Endodermal cell (in vitro differentiated cells): ENCODE results near the gene PRR7. TPM values are rescaled to one million over a fixed set of nuclear protein-coding genes. Genes with fewer than 3 reads are reported as not detected.

Experiments used
- DNase-seq: peaks from one replicate; pipeline ENCODE4 v3.0.0-alpha.2; 2017
- H3K27ac ChIP-seq: 2 replicates; pipeline ENCODE4 v1.5.1; 2013; ENCODE audit warnings: mild to moderate bottlenecking, low read depth, low read length, moderate library complexity
- H3K27me3 ChIP-seq: 2 replicates; pipeline ENCODE4 v1.6.1; 2013; ENCODE audit warnings: mild to moderate bottlenecking, low read length, moderate library complexity; ENCODE audit not compliant: insufficient read depth, control insufficient read depth, poor library complexity, severe bottlenecking
- H3K36me3 ChIP-seq: 2 replicates; pipeline ENCODE4 v1.7.0; 2013; ENCODE audit warnings: mild to moderate bottlenecking, low read length, moderate library complexity; ENCODE audit not compliant: control insufficient read depth, insufficient read depth
- H3K4me1 ChIP-seq: one replicate; pipeline ENCODE4 v1.7.0; 2013; ENCODE audit warnings: low read length; ENCODE audit not compliant: control insufficient read depth, insufficient read depth
- H3K4me3 ChIP-seq: 2 replicates; pipeline ENCODE4 v1.5.1; 2013; ENCODE audit warnings: mild to moderate bottlenecking, low read length, moderate library complexity
- H3K9ac ChIP-seq: 2 replicates; pipeline ENCODE4 v1.6.1; 2013; ENCODE audit warnings: mild to moderate bottlenecking, low read length, moderate library complexity; ENCODE audit not compliant: poor library complexity, severe bottlenecking; ENCODE audit errors: extremely low read depth
- H3K9me3 ChIP-seq: 2 replicates; pipeline ENCODE4 v1.6.1; 2013; ENCODE audit warnings: mild to moderate bottlenecking, low read length, moderate library complexity; ENCODE audit not compliant: control insufficient read depth
- H3K27ac Mint-ChIP-seq: 2 replicates; pipeline ENCODE4 v1.8.0; 2020; ENCODE audit warnings: mixed read lengths
- H3K27me3 Mint-ChIP-seq: 2 replicates; pipeline ENCODE4 v1.8.0; 2021; ENCODE audit warnings: mild to moderate bottlenecking, mixed read lengths; ENCODE audit not compliant: insufficient read depth
- H3K36me3 Mint-ChIP-seq: 2 replicates; pipeline ENCODE4 v1.8.0; 2020; ENCODE audit warnings: low read depth, mixed read lengths
- H3K4me1 Mint-ChIP-seq: 2 replicates; pipeline ENCODE4 v1.8.0; 2020; ENCODE audit warnings: mixed read lengths
- H3K4me3 Mint-ChIP-seq: 2 replicates; pipeline ENCODE4 v1.8.0; 2020; ENCODE audit warnings: mild to moderate bottlenecking, moderate library complexity, mixed read lengths
- H3K9me3 Mint-ChIP-seq: 2 replicates; pipeline ENCODE4 v1.8.0; 2020; ENCODE audit warnings: mild to moderate bottlenecking, mixed read lengths
- WGBS, 2 experiments: methylation state at CpG; one replicate each; pipeline versions ENCODE4 v1.1.5 to v1.1.7; 2013; ENCODE audit warnings: missing lambda C conversion rate in 2 of 2, mixed read lengths in 1 of 2; ENCODE audit not compliant: insufficient coverage in 1 of 2, insufficient read length in 1 of 2; 5-methylcytosine and 5-hydroxymethylcytosine counted together
- total RNA-seq, 2 donors: library from RNA; stranded (reverse); fragmentation: NEBNext Ultra II Directional in 1 of 2; extraction: Animal tissue kit (Norgen Biotek cat#: 25700) in 1 of 2; gene quantifications; 2 replicates in 1 of 2; 3 replicates in 1 of 2; pipeline ENCODE4 v1.2.1, GENCODE V29; 2021
- TF ChIP-seq, protein P1 (sequence below): fragments of 200-600 bp; sonication (generic); conservative IDR thresholded peaks from 2 replicates; pipeline ENCODE4 v1.5.0; 2021; ENCODE audit warnings: antibody characterized with exemption, mild to moderate bottlenecking

The PRR7 gene
- total RNA-seq, 2 donors from 2014 or later = 4.7 to 8.0 TPM

DNA sequence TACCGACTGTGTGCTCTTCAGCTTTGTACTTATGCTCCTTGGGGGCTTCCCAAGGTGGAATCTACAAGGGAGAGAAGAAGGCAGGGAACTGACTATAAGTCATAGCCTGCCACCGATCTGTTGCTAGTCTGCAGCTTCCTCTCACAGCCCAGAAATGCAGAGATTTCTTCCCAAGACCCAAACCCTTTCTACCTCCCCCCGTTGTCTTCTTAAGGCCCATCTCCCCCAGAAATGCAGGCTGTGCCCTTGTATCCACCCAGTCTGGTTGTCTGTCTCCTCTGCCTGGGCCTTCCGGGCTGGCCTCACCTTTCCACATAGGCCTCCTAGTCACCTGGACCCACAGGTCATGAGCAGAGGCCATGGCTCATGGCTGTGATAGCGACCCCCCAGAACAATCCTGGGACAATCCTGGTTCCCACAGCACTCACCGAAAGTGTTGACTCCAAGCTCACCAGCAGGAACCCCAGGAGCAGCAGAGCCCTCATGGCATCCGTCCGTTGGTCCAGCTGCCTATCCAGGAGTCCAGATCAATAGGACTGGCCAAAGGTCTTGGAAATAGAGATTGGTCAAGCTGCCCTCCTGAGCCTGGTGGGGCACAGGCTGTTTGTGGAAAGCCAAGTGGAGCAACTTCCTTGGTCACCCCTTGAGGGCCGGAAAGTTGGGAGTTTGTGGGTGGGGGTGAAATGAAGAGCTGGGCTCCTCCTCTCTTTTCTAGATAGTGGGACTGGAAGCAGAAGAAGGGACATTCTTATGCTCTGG, 37.4 kb upstream of the PRR7 start, which contains the start of gene F12:
F12 (minus strand) TSS at position 522 of the 759 bp plus-strand sequence; CDS start at position 485, 37 bp downstream.
- TF ChIP-seq, protein P1, sequence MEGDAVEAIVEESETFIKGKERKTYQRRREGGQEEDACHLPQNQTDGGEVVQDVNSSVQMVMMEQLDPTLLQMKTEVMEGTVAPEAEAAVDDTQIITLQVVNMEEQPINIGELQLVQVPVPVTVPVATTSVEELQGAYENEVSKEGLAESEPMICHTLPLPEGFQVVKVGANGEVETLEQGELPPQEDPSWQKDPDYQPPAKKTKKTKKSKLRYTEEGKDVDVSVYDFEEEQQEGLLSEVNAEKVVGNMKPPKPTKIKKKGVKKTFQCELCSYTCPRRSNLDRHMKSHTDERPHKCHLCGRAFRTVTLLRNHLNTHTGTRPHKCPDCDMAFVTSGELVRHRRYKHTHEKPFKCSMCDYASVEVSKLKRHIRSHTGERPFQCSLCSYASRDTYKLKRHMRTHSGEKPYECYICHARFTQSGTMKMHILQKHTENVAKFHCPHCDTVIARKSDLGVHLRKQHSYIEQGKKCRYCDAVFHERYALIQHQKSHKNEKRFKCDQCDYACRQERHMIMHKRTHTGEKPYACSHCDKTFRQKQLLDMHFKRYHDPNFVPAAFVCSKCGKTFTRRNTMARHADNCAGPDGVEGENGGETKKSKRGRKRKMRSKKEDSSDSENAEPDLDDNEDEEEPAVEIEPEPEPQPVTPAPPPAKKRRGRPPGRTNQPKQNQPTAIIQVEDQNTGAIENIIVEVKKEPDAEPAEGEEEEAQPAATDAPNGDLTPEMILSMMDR = no peak
- H3K9ac ChIP-seq = no peak within 1 kb of the TSS
- H3K9me3 Mint-ChIP-seq = no peaks in the 10 kb centered on the region
- H3K36me3 ChIP-seq = no peaks in the 10 kb centered on the region
- H3K27ac ChIP-seq = no peak within 1 kb of the TSS
- no peaks in the 10 kb centered on the region for H3K4me1 ChIP-seq
- H3K9me3 ChIP-seq = no peaks in the 10 kb centered on the region
- H3K27me3 Mint-ChIP-seq = peaks cover 89% of the 10 kb centered on the region
- H3K4me3 Mint-ChIP-seq = no peak within 1 kb of the TSS
- no peaks in the 10 kb centered on the region for H3K36me3 Mint-ChIP-seq
- DNase-seq = no peak
- 86 to 90% methylated on average over 3 to 9 of the region's 9 CpGs for WGBS, 2 experiments
- H3K4me1 Mint-ChIP-seq = no peaks in the 10 kb centered on the region
- H3K27me3 ChIP-seq = peaks cover 73% of the 10 kb centered on the region
- H3K4me3 ChIP-seq = no peak within 1 kb of the TSS
- H3K27ac Mint-ChIP-seq = no peak within 1 kb of the TSS

DNA sequence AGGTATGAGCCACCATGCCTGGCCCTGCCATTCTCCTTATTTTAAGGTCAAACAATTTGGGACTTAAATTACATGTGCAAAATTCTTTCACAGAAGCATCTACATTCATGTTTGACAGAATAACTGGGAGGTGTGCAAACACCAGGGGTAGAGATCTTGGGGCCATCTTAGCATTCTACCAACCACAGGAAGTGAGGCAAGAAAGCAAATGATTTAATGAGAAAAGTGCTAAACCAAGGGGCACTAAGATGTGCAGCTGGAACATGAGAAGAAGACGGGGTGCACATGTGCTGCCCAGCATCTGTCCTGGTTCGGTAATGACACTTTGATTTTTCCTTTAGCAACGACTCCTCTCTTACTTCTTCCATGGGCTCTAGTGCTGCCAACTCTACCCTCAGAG, 36.0 kb upstream of the PRR7 start:
- Mint-ChIP-seq H3K27ac (no peak overlapping the region), H3K9me3 (no peaks in the 10 kb centered on the region), H3K4me1 (no peaks in the 10 kb centered on the region), H3K4me3 (no peak overlapping the region), H3K36me3 (no peaks in the 10 kb centered on the region), H3K27me3 (peaks cover 78% of the 10 kb centered on the region)
- DNase-seq = no peak
- no peaks in the 10 kb centered on the region for H3K4me1 ChIP-seq
- no peak overlapping the region for H3K4me3 ChIP-seq
- 81 to 92% methylated on average over 3 of the region's 3 CpGs for WGBS, 2 experiments
- H3K36me3 ChIP-seq = no peaks in the 10 kb centered on the region
- no peak overlapping the region for H3K27ac ChIP-seq
- H3K27me3 ChIP-seq = peaks cover 60% of the 10 kb centered on the region
- TF ChIP-seq, protein P1 = no peak
- H3K9me3 ChIP-seq = no peaks in the 10 kb centered on the region
- no peak overlapping the region for H3K9ac ChIP-seq

DNA sequence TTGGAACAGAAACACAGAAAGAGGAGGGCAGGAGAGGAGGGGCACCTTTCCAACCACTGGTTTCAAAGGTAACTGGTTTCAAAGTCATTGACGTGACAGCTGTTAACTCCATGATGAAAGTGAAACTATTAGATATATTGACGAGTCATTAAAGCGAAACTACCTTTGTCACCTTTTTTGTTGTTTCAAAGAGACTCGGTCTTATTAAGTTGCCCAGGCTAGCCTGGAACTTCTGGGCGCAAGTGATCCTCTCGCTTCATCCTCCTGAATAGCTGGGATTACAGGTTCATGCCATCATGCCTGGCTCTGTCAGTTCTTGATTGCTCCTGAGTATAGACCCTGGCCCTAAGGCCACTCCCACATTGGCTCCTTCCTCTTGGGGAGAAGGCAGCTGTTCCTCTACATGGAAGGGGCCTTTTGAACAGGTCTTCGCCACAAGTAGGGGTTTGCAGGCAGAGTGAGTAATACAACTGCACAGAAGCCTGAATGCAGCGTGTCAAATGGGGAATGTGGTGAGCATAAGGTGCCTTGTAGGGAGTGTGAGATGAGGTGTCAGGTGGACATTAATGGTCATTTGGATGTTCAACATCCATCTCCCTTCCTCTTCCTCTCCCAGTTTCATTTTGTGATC, 33.9 kb upstream of the PRR7 start:
- 93 to 94% methylated on average over 7 to 8 of the region's 8 CpGs for WGBS, 2 experiments
- Histone ChIP-seq H3K27me3 (peaks cover 39% of the 10 kb centered on the region), H3K36me3 (no peaks in the 10 kb centered on the region), H3K9ac (no peak overlapping the region), H3K27ac (no peak overlapping the region), H3K9me3 (no peaks in the 10 kb centered on the region), H3K4me1 (no peaks in the 10 kb centered on the region), H3K4me3 (no peak overlapping the region)
- Mint-ChIP-seq H3K4me3 (no peak overlapping the region), H3K4me1 (no peaks in the 10 kb centered on the region), H3K36me3 (no peaks in the 10 kb centered on the region), H3K27me3 (peaks cover 60% of the 10 kb centered on the region), H3K9me3 (no peaks in the 10 kb centered on the region), H3K27ac (no peak overlapping the region)
- DNase-seq = no peak
- TF ChIP-seq, protein P1 = no peak
